Smooth muscle cell (in vitro differentiated cells): ENCODE results near the gene CLRN2. TPM values are rescaled to one million over a fixed set of nuclear protein-coding genes. Genes with fewer than 3 reads are reported as not detected.

Experiments
- DNase-seq: peaks from one replicate; lab custom pipeline; 2025; ENCODE audit not compliant: unreplicated experiment; lab: John Stamatoyannopoulos, UW
- H2AFZ ChIP-seq: fragments of 200-600 bp; sonication (generic); 2 replicates; pipeline ENCODE4 v1.6.0; 2016; ENCODE audit warnings: antibody characterized with exemption, low read depth, mild to moderate bottlenecking
- H3F3A ChIP-seq: fragments of 200-600 bp; sonication (generic); 2 replicates; pipeline ENCODE4 v1.6.0; 2017; ENCODE audit warnings: antibody characterized with exemption, low read depth
- H3K27ac ChIP-seq: fragments of 200-600 bp; sonication (generic); 2 replicates; pipeline ENCODE4 v1.5.1; 2016; ENCODE audit warnings: low read depth, mild to moderate bottlenecking
- H3K27me3 ChIP-seq: fragments of 200-600 bp; sonication (generic); 2 replicates; pipeline ENCODE4 v1.6.1; 2016; ENCODE audit warnings: low read depth, mild to moderate bottlenecking
- H3K36me3 ChIP-seq: fragments of 200-600 bp; sonication (generic); 2 replicates; pipeline ENCODE4 v1.5.1; 2016; ENCODE audit warnings: low read depth
- H3K4me1 ChIP-seq: fragments of 200-600 bp; sonication (generic); 2 replicates; pipeline ENCODE4 v1.5.1; 2016; ENCODE audit warnings: low read depth
- H3K4me2 ChIP-seq: fragments of 200-600 bp; sonication (generic); 2 replicates; pipeline ENCODE4 v1.6.0; 2016; ENCODE audit warnings: mild to moderate bottlenecking
- H3K4me3 ChIP-seq: fragments of 200-600 bp; sonication (generic); 2 replicates; pipeline ENCODE4 v1.5.1; 2016; ENCODE audit warnings: mild to moderate bottlenecking
- H3K79me2 ChIP-seq: fragments of 200-600 bp; sonication (generic); 2 replicates; pipeline ENCODE4 v1.6.0; 2016; ENCODE audit warnings: low read depth, mild to moderate bottlenecking
- H3K9ac ChIP-seq: fragments of 200-600 bp; sonication (generic); 2 replicates; pipeline ENCODE4 v1.6.0; 2016; ENCODE audit warnings: low read depth
- H3K9me3 ChIP-seq: fragments of 200-600 bp; sonication (generic); replicated peaks from 2 replicates; pipeline ENCODE4 v1.5.1; 2016; ENCODE audit warnings: low read depth
- H4K20me1 ChIP-seq: fragments of 200-600 bp; sonication (generic); 2 replicates; pipeline ENCODE4 v1.6.0; 2016; ENCODE audit warnings: low read depth
- WGBS: methylation state at CpG from one replicate; pipeline ENCODE4 v1.1.7; 2016; ENCODE audit warnings: low lambda C conversion rate; 5-methylcytosine and 5-hydroxymethylcytosine counted together
- polyA plus RNA-seq: library from polyadenylated mRNA; unstranded; fragments of >200 nt; fragmentation: Nextera tagmentation; extraction: Ambion mirVana; gene quantifications from 2 replicates; pipeline ENCODE4 v1.2.1, GENCODE V29; 2016
- total RNA-seq: library from RNA; depleted of rRNA; stranded (reverse); fragments of >200 nt; gene quantifications from 2 replicates; pipeline ENCODE4 v1.2.3, GENCODE V29; 2014
- TF ChIP-seq, protein P1 (sequence below): fragments of 200-600 bp; sonication (generic); IDR thresholded peaks from 2 replicates; pipeline ENCODE4 v1.5.1; 2017; ENCODE audit warnings: borderline replicate concordance, mild to moderate bottlenecking, antibody characterized with exemption; ENCODE audit not compliant: insufficient read depth, poor library complexity, severe bottlenecking

CLRN2 gene
- total and polyA plus RNA-seq, 2 experiments from 2014 or later, result not detected

DNA sequence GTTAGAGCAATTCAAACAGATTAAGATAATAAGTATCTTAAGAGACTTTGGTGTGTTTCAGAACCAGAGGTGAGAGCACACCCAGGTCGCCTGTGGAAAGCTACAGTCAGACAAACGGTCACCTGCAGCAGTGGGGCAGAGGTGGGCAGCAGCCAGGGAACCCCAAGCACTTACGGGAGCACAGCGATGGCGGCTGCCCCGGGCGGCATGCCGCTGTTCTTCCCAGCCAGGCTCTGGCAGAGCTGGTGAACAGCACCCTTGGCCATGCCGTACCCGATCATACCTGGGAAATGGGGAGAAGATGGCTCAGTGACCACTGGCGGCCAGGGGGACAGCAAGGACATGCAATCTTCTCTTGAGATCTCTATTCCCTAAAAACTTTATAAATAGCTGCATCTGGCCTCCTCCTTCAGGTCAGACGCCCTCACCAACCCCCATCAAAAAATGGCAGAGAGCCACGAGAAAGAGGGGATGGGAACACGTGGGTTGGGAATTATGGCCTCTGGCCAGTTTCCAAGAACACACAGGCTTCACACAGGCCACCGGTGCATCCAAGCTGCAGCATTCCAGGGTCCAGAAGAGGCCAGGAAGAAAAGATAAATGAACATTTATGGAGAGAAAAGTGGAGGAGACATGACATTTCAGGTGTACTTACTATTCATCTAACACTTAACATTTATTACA, 22.8 kb upstream of the CLRN2 start:
- H3K4me1 ChIP-seq, result no peaks in the 10 kb centered on the region
- no peak overlapping the region for H2AFZ ChIP-seq
- no peaks in the 10 kb centered on the region for H3F3A ChIP-seq
- H3K4me2 ChIP-seq, result no peak overlapping the region
- 87% methylated on average over 15 of the region's 15 CpGs for WGBS
- TF ChIP-seq, protein P1, sequence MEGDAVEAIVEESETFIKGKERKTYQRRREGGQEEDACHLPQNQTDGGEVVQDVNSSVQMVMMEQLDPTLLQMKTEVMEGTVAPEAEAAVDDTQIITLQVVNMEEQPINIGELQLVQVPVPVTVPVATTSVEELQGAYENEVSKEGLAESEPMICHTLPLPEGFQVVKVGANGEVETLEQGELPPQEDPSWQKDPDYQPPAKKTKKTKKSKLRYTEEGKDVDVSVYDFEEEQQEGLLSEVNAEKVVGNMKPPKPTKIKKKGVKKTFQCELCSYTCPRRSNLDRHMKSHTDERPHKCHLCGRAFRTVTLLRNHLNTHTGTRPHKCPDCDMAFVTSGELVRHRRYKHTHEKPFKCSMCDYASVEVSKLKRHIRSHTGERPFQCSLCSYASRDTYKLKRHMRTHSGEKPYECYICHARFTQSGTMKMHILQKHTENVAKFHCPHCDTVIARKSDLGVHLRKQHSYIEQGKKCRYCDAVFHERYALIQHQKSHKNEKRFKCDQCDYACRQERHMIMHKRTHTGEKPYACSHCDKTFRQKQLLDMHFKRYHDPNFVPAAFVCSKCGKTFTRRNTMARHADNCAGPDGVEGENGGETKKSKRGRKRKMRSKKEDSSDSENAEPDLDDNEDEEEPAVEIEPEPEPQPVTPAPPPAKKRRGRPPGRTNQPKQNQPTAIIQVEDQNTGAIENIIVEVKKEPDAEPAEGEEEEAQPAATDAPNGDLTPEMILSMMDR, result no peak
- H4K20me1 ChIP-seq, result peaks cover 8% of the 10 kb centered on the region
- no peak overlapping the region for H3K4me3 ChIP-seq
- no peak overlapping the region for H3K9ac ChIP-seq
- no peaks in the 10 kb centered on the region for H3K9me3 ChIP-seq
- no peak for DNase-seq
- H3K27ac ChIP-seq, result no peak overlapping the region
- no peaks in the 10 kb centered on the region for H3K79me2 ChIP-seq
- H3K36me3 ChIP-seq, result peaks cover 3% of the 10 kb centered on the region
- no peaks in the 10 kb centered on the region for H3K27me3 ChIP-seq

DNA sequence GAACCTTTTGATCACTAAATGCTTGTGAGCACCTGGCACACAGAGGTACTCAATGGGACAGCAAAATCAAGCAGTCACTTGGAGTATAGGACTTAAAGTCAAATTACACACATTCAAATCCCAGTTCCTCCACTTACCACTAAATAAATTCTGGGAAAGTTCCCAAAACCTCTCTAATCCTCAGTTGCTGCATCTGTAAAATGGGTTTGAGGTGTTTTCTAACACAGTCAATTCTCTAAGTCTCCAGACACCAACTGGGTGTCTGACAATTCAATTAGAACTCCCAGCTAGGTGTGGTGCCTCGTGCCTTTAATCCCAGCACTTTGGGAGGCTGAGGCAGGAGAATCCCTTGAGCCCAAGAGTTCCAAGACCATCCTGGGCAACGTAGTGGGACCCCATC, 22.1 kb upstream of the CLRN2 start:
- no peaks in the 10 kb centered on the region for H3K9me3 ChIP-seq
- H3K4me3 ChIP-seq, result no peak overlapping the region
- H4K20me1 ChIP-seq, result peaks cover 8% of the 10 kb centered on the region
- no peak overlapping the region for H3K27ac ChIP-seq
- no peak overlapping the region for H2AFZ ChIP-seq
- peaks cover 3% of the 10 kb centered on the region for H3K36me3 ChIP-seq
- H3K27me3 ChIP-seq, result no peaks in the 10 kb centered on the region
- no peaks in the 10 kb centered on the region for H3K4me1 ChIP-seq
- H3K9ac ChIP-seq, result no peak overlapping the region
- H3F3A ChIP-seq, result no peaks in the 10 kb centered on the region
- no peak overlapping the region for H3K4me2 ChIP-seq
- TF ChIP-seq, protein P1, result no peak
- DNase-seq, result no peak
- WGBS, result 100% methylated on average over 2 of the region's 2 CpGs
- no peaks in the 10 kb centered on the region for H3K79me2 ChIP-seq

DNA sequence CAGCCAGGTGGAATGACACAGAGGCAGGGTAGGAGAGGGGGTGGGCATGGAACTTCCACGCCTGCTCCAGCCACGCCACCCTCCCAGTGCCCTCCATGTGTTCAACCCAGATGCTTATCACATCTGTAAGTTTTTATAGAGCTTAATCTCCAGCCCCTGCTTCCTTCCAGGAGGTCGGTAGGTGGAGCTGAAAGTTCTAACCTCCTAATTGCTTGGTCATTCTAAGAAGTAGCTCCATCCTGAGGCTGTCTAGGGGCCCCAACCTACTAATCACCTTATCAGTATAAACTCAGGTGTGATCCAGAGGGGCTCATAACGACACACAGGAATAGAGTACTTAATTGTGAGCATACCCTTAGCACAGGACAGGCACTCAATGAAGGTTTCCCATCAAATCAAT, 21.3 kb upstream of the CLRN2 start:
- Histone ChIP-seq H3K4me2 (no peak overlapping the region), H3K27me3 (no peaks in the 10 kb centered on the region), H3K4me1 (no peaks in the 10 kb centered on the region), H3K9ac (no peak overlapping the region), H3K9me3 (no peaks in the 10 kb centered on the region), H2AFZ (no peak overlapping the region), H4K20me1 (peaks cover 8% of the 10 kb centered on the region), H3K27ac (no peak overlapping the region), H3K79me2 (no peaks in the 10 kb centered on the region), H3K4me3 (no peak overlapping the region), H3K36me3 (peaks cover 3% of the 10 kb centered on the region), H3F3A (no peaks in the 10 kb centered on the region)
- DNase-seq, result no peak
- TF ChIP-seq, protein P1, result no peak
- 93% methylated on average over 4 of the region's 4 CpGs for WGBS
